ENCODE measurements around the gene FSTL5.

The FSTL5 gene

DNA sequence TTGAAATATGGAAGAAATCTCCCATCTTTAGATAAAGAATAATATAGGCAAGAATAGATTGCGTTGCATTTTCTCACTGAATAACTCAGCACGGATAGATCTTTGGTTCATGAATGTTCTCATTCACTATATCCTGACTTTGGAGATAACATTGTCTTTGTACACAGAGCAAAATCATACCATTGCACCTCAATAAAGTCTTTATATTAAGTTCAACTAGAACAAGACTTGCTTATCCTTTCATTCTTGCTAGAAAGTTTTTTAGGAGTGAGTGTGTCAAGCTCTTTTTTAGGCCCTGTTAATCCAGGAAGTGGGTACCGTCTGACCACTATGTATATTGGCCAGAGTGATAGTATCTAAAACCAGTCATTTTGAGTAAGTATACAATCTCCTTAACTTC is 658.7 kb downstream of the FSTL5 start:
- DNase-seq (ENCODE audit: low spot score): no peak
- TF ChIP-seq, protein P1, sequence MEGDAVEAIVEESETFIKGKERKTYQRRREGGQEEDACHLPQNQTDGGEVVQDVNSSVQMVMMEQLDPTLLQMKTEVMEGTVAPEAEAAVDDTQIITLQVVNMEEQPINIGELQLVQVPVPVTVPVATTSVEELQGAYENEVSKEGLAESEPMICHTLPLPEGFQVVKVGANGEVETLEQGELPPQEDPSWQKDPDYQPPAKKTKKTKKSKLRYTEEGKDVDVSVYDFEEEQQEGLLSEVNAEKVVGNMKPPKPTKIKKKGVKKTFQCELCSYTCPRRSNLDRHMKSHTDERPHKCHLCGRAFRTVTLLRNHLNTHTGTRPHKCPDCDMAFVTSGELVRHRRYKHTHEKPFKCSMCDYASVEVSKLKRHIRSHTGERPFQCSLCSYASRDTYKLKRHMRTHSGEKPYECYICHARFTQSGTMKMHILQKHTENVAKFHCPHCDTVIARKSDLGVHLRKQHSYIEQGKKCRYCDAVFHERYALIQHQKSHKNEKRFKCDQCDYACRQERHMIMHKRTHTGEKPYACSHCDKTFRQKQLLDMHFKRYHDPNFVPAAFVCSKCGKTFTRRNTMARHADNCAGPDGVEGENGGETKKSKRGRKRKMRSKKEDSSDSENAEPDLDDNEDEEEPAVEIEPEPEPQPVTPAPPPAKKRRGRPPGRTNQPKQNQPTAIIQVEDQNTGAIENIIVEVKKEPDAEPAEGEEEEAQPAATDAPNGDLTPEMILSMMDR (IDR thresholded peaks at IDR 0.05; ENCODE audit: extremely low read depth, missing control alignments): no peak

- DNase-seq (ENCODE audit: low spot score): no peak
- TF ChIP-seq, protein P1 (IDR thresholded peaks at IDR 0.05; ENCODE audit: extremely low read depth, missing control alignments): no peak
These were observed 665.6 kb downstream of the FSTL5 start for GRCh38 chr4:161498155-161498554.

DNA sequence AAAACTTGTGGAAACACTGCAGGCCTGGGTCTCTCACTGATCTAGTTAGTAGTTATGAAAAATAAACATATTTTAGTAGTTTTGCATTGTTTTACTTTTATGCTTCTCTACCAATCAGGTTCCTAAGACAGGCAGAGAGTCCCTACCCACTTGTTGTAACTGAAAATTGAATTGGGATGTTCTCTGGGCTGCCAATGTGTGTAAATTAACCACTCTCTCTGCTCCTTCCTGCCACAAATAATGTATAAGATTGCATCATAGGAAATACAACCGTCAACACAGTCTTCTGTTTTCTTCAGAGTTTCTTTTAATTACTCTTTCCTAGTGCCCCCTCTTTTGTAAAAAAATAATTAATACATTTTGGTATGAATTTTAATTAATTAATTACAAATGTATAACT is 677.3 kb downstream of the FSTL5 start:
- TF ChIP-seq, protein P1 (IDR thresholded peaks at IDR 0.05; ENCODE audit: extremely low read depth, missing control alignments): no peak
- DNase-seq (ENCODE audit: low spot score): no peak

DNA sequence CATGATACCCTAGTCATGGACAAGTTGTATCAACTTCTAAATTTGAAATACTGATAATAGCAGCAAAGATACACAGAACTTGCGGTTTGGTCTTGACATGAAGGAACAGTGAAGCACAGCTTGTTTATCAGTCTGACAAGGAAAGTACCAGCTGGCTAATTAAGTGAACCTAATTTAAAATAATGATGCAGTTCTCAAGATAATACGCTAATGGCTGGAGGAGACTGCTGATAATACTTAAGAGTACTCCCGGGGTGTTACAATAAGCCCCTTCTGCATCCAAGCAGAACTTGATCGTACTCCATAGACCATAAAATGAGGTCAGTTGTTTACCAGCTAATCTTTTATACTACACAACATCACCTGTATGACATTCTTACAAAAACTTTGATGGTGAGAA is 697.5 kb downstream of the FSTL5 start:
- no peak for DNase-seq (ENCODE audit: low spot score)

GRCh38 chr4:161463436-161463835 is 700.4 kb downstream of the FSTL5 start:
- TF ChIP-seq, protein P1 (IDR thresholded peaks at IDR 0.05; ENCODE audit: extremely low read depth, missing control alignments): no peak
- no peak for DNase-seq (ENCODE audit: low spot score)

More for the DNA sequence above, 697.5 kb downstream of the FSTL5 start:
- TF ChIP-seq, protein P1 (IDR thresholded peaks at IDR 0.05; ENCODE audit: extremely low read depth, missing control alignments): no peak

GRCh38 chr4:161457906-161458305 is 705.9 kb downstream of the FSTL5 start:
- TF ChIP-seq, protein P1 (IDR thresholded peaks at IDR 0.05; ENCODE audit: extremely low read depth, missing control alignments): no peak
- no peak for DNase-seq (ENCODE audit: low spot score)

GRCh38 chr4:161457311-161457710 is 706.5 kb downstream of the FSTL5 start:
- no peak for DNase-seq (ENCODE audit: low spot score)
- TF ChIP-seq, protein P1 (IDR thresholded peaks at IDR 0.05; ENCODE audit: extremely low read depth, missing control alignments): no peak

All from GM20000 (cell line).